DOHH2 (cell line): Measurements from ENCODE around the gene RELN.

Experiments used
- CTCF ChIP-seq: fragments of 200-600 bp; sonication (generic); IDR thresholded peaks from one replicate; pipeline ENCODE4 v1.5.1; 2014; ENCODE audit warnings: antibody characterized with exemption, mild to moderate bottlenecking, low read depth, low read length; ENCODE audit not compliant: poor library complexity, severe bottlenecking
- EZH2phosphoT487 ChIP-seq: fragments of 200-600 bp; sonication (generic); IDR thresholded peaks from 2 replicates; pipeline ENCODE4 v1.6.1; 2017; ENCODE audit warnings: borderline replicate concordance, mild to moderate bottlenecking, antibody characterized with exemption, low read length, moderate library complexity, mixed read lengths

GRCh38 chr7:103711413-103711812 lies 278.0 kb downstream of the RELN start:
- no peak for TF ChIP-seq CTCF
- no peak for TF ChIP-seq EZH2phosphoT487
